Lower lobe of right lung (tissue), 2 donors: ENCODE data around the gene HTRA3. TPM values are rescaled to one million over a fixed set of nuclear protein-coding genes. Genes with fewer than 3 reads are reported as not detected.

Experiments used
- ATAC-seq, 2 donors: fragments of 200-7000 bp; cut with Tn5 transposase; one replicate each; pipeline ENCODE4 v1.9.1; 2020 to 2022; ENCODE audit warnings: mild to moderate bottlenecking in 2 of 2, moderate library complexity in 2 of 2
- DNase-seq: peaks from one replicate; pipeline ENCODE4 v3.0.0-alpha.2; 2020
- H3K27ac ChIP-seq: fragments of 200-600 bp; one replicate; pipeline ENCODE4 v1.8.0; 2022
- H3K27me3 ChIP-seq: fragments of 200-600 bp; one replicate; pipeline ENCODE4 v1.8.0; 2022; ENCODE audit warnings: low read depth
- H3K36me3 ChIP-seq: fragments of 200-600 bp; one replicate; pipeline ENCODE4 v1.8.0; 2022; ENCODE audit warnings: mild to moderate bottlenecking
- H3K4me1 ChIP-seq: fragments of 200-600 bp; one replicate; pipeline ENCODE4 v1.8.0; 2022
- H3K4me3 ChIP-seq: fragments of 200-600 bp; one replicate; pipeline ENCODE4 v1.8.0; 2022; ENCODE audit warnings: mild to moderate bottlenecking
- H3K9me3 ChIP-seq: fragments of 200-600 bp; one replicate; pipeline ENCODE4 v1.8.0; 2022
- intact Hi-C: fragments of 100-400 bp; cut with DNase I; formaldehyde crosslinking; loops from one replicate; pipeline ENCODE4 v1.11.0; 2022
- total RNA-seq: library from RNA; stranded (reverse); fragmentation: NEBNext Ultra II Directional; extraction: Animal tissue kit (Norgen Biotek cat#: 25700); gene quantifications from one replicate; pipeline ENCODE4 v1.2.1, GENCODE V29; 2021
- TF ChIP-seq, protein P1 (sequence below): fragments of 200-600 bp; IDR thresholded peaks from one replicate; pipeline ENCODE4 v1.8.0; 2022; ENCODE audit warnings: antibody characterized with exemption, mild to moderate bottlenecking
- donor health status: DM: no; HTN: yes; CAD: no; lungs with severe emphysema.

HTRA3 gene
- total RNA-seq, 1 donor from 2014 or later: 15.5 TPM

DNA sequence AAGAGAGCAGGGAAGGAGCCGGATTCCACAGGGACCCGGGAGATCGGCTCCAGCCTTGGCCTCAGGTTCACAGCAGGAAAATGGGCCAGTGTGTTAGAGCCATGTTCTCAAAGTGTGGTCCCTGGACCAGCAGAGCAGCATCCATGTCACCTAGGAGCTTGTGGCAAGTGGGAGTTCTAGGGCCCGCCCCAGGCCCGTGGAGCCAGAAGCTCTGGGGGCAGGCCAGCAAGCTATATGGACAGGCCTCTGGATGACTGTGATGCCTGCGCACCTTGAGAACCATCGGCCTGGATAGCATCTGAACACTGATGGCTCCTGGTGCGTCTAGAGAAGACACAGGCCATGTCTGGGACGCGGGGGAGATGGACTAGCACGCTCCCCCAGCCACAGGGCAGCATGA is 36.8 kb upstream of the HTRA3 start:
- no peaks in the 10 kb centered on the region for H3K27me3 ChIP-seq
- intact Hi-C loops: no loop called here
- TF ChIP-seq, protein P1, sequence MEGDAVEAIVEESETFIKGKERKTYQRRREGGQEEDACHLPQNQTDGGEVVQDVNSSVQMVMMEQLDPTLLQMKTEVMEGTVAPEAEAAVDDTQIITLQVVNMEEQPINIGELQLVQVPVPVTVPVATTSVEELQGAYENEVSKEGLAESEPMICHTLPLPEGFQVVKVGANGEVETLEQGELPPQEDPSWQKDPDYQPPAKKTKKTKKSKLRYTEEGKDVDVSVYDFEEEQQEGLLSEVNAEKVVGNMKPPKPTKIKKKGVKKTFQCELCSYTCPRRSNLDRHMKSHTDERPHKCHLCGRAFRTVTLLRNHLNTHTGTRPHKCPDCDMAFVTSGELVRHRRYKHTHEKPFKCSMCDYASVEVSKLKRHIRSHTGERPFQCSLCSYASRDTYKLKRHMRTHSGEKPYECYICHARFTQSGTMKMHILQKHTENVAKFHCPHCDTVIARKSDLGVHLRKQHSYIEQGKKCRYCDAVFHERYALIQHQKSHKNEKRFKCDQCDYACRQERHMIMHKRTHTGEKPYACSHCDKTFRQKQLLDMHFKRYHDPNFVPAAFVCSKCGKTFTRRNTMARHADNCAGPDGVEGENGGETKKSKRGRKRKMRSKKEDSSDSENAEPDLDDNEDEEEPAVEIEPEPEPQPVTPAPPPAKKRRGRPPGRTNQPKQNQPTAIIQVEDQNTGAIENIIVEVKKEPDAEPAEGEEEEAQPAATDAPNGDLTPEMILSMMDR: no peak
- ATAC-seq (no peak), DNase-seq (no peak)
- no peak overlapping the region for H3K4me3 ChIP-seq
- peaks cover 13% of the 10 kb centered on the region for H3K4me1 ChIP-seq
- no peak overlapping the region for H3K27ac ChIP-seq
- H3K9me3 ChIP-seq: no peaks in the 10 kb centered on the region
- peaks cover 53% of the 10 kb centered on the region for H3K36me3 ChIP-seq

DNA sequence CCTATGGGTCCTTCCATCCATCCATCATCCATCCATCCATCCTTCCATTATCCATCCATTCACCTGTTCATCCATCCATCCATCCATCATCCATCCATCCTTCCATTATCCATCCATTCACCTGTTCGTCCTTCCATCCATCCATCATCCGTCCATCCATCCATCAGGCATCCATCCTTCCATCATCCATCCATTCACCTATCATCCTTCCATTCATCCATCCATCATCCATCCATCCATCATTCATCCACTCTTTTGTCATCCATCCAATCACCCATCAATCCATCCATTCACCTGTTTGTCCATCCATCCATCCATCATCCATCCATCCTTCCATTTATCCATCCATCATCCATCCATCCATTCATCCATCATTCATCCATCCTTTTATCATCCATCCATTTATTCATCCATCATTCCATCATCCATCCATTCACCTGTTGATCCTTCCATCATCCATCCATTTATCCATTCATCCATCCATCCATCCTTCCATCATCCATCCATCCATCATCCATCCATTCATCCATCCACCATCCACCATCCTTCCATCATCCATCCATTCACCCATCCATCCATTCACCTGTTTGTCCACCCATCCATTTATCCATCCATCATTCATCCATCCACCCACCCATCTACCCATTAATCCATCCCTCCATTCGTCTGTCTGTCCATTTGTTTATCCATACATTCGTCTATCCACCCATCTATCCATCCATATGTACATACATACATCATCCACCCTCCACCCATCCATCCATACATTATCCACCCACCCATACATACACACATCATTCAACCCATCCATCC is 35.7 kb upstream of the HTRA3 start:
- TF ChIP-seq, protein P1: no peak
- Histone ChIP-seq H3K9me3 (no peaks in the 10 kb centered on the region), H3K27me3 (no peaks in the 10 kb centered on the region), H3K4me3 (no peak overlapping the region), H3K36me3 (peaks cover 59% of the 10 kb centered on the region), H3K4me1 (peaks cover 1% of the 10 kb centered on the region), H3K27ac (no peak overlapping the region)
- DNase-seq (no peak), ATAC-seq (no peak)
- intact Hi-C loops: no loop called here

DNA sequence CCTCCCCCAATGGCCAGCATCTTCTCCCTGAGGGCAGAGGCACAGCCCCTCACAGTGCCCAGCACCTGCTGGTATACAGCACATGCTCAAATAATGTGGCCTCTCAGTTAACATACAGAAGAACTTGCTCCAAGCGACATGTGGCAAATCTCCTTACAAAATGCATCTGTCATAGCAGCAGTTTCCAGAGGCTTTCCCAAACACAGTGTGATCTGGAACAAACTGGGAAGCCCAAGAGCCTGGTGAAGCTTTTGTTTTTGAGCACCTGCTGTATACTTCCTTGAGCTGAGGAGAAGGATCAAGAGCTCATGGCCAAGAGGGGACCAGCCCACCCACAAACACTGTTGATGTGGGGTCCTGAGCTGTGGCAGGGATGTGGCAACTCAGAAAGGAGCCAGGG is 34.8 kb upstream of the HTRA3 start:
- Histone ChIP-seq H3K4me1 (no peaks in the 10 kb centered on the region), H3K36me3 (peaks cover 63% of the 10 kb centered on the region), H3K27ac (no peak overlapping the region), H3K9me3 (no peaks in the 10 kb centered on the region), H3K27me3 (no peaks in the 10 kb centered on the region), H3K4me3 (no peak overlapping the region)
- no peak for DNase-seq
- intact Hi-C loops: no loop called here
- no peak for ATAC-seq
- TF ChIP-seq, protein P1: no peak

DNA sequence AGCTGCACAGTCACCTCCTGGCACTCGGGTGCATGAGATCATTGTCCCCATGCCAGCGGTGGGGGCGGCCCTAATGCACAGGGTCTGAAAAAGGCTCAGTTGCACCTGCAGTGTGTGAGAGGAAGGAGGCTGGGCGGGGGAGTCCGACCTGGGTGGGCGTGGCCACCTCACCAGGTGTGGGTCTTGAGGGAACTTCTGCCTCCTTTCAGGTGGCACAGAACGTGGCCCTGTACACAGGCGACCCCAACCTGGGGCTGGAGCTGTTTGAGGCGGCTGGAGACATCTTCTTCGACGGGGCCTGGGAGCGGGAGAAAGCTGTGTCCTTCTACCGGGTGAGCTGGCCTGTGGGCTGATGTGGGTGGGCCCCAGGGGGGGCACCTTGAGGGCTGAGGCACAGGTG is 34.3 kb upstream of the HTRA3 start:
- no peak overlapping the region for H3K4me3 ChIP-seq
- TF ChIP-seq, protein P1: no peak
- H3K4me1 ChIP-seq: no peaks in the 10 kb centered on the region
- DNase-seq (no peak), ATAC-seq (no peak)
- H3K9me3 ChIP-seq: no peaks in the 10 kb centered on the region
- H3K27ac ChIP-seq: no peak overlapping the region
- no peaks in the 10 kb centered on the region for H3K27me3 ChIP-seq
- H3K36me3 ChIP-seq: peaks cover 67% of the 10 kb centered on the region
- intact Hi-C loops: no loop called here

DNA sequence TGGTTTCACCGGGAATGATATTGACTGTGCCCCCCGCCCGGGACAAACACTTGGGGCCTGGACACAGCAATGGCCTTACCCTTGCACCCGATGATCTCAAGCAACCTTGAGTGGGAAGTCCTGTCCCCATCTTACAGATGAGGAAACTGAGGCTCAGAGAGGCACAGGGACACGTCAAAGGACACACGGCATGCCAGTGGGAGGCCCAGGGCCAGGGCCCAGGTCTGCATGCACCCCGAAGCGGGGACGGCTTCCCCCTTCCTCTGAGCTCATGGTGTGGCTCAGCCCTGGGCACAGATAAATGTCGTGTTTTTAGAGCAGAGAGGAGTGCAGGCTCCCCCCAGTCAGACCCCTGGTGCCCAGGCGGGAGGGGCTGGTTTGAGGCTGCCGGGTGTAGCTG is 33.9 kb upstream of the HTRA3 start:
- peaks cover 70% of the 10 kb centered on the region for H3K36me3 ChIP-seq
- intact Hi-C loops: no loop called here
- no peak overlapping the region for H3K4me3 ChIP-seq
- H3K4me1 ChIP-seq: no peaks in the 10 kb centered on the region
- no peaks in the 10 kb centered on the region for H3K27me3 ChIP-seq
- peak; percentile 41 for DNase-seq
- H3K27ac ChIP-seq: no peak overlapping the region
- H3K9me3 ChIP-seq: no peaks in the 10 kb centered on the region
- ATAC-seq: no peak
- TF ChIP-seq, protein P1: no peak
